ENCODE measurements around the gene ALCAM. TPM values are rescaled to one million over a fixed set of nuclear protein-coding genes. Genes with fewer than 3 reads are reported as not detected.

The ALCAM gene
- polyA plus RNA-seq, 1 of the 3 experiments (the other 2 are of a cell fraction): 58.3 TPM

- TF ChIP-seq MAX (IDR thresholded peaks at IDR 0.05; ENCODE audit: low read depth) (no peak), NRF1 (IDR thresholded peaks at IDR 0.05; ENCODE audit: low read depth, low read length) (no peak), TEAD4 (IDR thresholded peaks at IDR 0.05; ENCODE audit: borderline replicate concordance, insufficient read depth) (no peak), EZH2phosphoT487 (IDR thresholded peaks at IDR 0.05; ENCODE audit: borderline replicate concordance, low read depth) (no peak), RCOR1 (IDR thresholded peaks at IDR 0.05; ENCODE audit: low read length) (no peak), FOXJ3 (CRISPR knock-in tag; IDR thresholded peaks at IDR 0.05) (no peak), FOSL2 (IDR thresholded peaks at IDR 0.05; ENCODE audit: borderline replicate concordance, low read depth) (no peak)
- TF ChIP-seq, protein P1, sequence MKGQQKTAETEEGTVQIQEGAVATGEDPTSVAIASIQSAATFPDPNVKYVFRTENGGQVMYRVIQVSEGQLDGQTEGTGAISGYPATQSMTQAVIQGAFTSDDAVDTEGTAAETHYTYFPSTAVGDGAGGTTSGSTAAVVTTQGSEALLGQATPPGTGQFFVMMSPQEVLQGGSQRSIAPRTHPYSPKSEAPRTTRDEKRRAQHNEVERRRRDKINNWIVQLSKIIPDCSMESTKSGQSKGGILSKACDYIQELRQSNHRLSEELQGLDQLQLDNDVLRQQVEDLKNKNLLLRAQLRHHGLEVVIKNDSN (IDR thresholded peaks at IDR 0.05; ENCODE audit: borderline replicate concordance, low read depth): no peak
- no peaks in the 10 kb centered on the region for H3K4me1 ChIP-seq (ENCODE audit: control insufficient read depth in 1 of 2, insufficient read depth in 2 of 2, low read depth in 1 of 2, low read length in 1 of 2)
- CTCF ChIA-PET: interaction anchor here (0.8 kb wide), 1 partner anchor 37 kb away, joined by 3 read pairs; no protein-coding TSS in a partner anchor
- WGBS (ENCODE audit: low lambda C conversion rate): 94% methylated on average over 4 of the region's 4 CpGs
- H3K27me3 ChIP-seq (ENCODE audit: insufficient read depth): no peaks in the 10 kb centered on the region
- H3K79me2 ChIP-seq (ENCODE audit: insufficient read depth): no peaks in the 10 kb centered on the region
- H4K20me1 ChIP-seq (ENCODE audit: insufficient read depth): no peaks in the 10 kb centered on the region
- no peaks in the 10 kb centered on the region for H3K36me3 ChIP-seq (replicated peaks in 1 of 2; ENCODE audit: control insufficient read depth in 1 of 2, insufficient read depth in 2 of 2, low read length in 1 of 2)
- no peak overlapping the region for H3K27ac ChIP-seq (ENCODE audit: low read depth in 2 of 2, low read length in 1 of 2)
- no peak overlapping the region for H3K9ac ChIP-seq
- H2AFZ ChIP-seq (ENCODE audit: low read depth): no peak overlapping the region
- no peak overlapping the region for H3K4me2 ChIP-seq
- H3K4me3 ChIP-seq (ENCODE audit: low read depth in 2 of 2, low read length in 1 of 2): no peak overlapping the region
- POLR2A ChIA-PET: no interaction called here
- DNase-seq: no peak
- H3F3A ChIP-seq (replicated peaks; ENCODE audit: insufficient read depth): no peaks in the 10 kb centered on the region
- H3K9me3 ChIP-seq: no peaks in the 10 kb centered on the region
- no peaks in the 10 kb centered on the region for H3K9me2 ChIP-seq
These were observed 243.8 kb downstream of the ALCAM start for GRCh38 chr3:105610473-105610872.

DNA sequence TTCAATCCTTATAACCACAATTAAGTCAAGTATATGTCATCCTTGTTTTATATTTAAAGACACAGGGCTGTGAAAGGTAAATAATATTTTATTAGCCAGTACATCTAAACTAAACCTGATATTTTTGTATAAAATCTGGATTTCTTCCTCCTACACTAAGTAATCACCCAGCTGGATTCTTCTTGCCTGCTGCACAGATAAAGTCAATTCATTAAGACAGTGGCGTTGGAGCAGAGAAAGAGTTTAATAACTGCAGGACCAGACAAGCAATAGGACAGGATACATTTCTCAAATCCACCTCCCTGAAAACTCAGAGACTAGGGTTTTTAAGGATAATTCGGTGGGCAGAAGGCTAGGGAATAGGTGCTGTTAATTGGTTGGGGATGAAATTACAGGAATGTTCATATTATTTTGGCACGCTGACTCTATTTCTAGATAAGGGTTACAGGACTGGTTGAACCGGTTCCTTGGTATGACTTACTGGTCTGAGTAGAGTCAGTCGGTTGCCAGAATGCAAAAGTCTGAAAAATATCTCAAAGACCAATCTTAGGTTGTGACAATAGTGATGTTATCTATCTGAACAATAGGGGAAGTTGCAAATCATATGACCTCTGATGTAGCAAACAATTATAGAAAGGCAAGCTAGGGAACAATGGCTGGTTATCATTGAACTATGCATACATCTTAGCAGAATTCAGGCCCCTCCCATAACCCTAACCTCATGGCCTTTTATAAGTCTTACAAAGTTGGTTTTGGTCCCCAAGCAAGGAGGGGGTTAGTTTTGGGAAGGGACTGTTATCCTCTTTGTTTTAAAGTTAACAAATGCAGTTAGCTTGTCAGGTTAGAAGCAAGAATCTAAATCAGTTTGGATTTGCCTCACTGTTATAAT lies 244.8 kb downstream of the ALCAM start:
- DNase-seq: no peak
- ChIA-PET CTCF (no interaction called here), POLR2A (no interaction called here)
- no peaks in the 10 kb centered on the region for H3K9me3 ChIP-seq
- H3K27ac ChIP-seq (ENCODE audit: low read depth in 2 of 2, low read length in 1 of 2): no peak overlapping the region
- no peaks in the 10 kb centered on the region for H3K9me2 ChIP-seq
- H3K9ac ChIP-seq: no peak overlapping the region
- WGBS (ENCODE audit: low lambda C conversion rate): 91% methylated on average over 5 of the region's 5 CpGs
- no peak overlapping the region for H3K4me2 ChIP-seq
- H3K4me1 ChIP-seq (ENCODE audit: control insufficient read depth in 1 of 2, insufficient read depth in 2 of 2, low read depth in 1 of 2, low read length in 1 of 2): no peaks in the 10 kb centered on the region
- no peaks in the 10 kb centered on the region for H3K36me3 ChIP-seq (replicated peaks in 1 of 2; ENCODE audit: control insufficient read depth in 1 of 2, insufficient read depth in 2 of 2, low read length in 1 of 2)
- H3K4me3 ChIP-seq (ENCODE audit: low read depth in 2 of 2, low read length in 1 of 2): no peak overlapping the region
- H3K27me3 ChIP-seq (ENCODE audit: insufficient read depth): no peaks in the 10 kb centered on the region
- H2AFZ ChIP-seq (ENCODE audit: low read depth): no peak overlapping the region
- TF ChIP-seq CHD2 (IDR thresholded peaks at IDR 0.05; ENCODE audit: low read length, partially characterized antibody) (no peak), GATA2 (CRISPR knock-in tag; IDR thresholded peaks at IDR 0.05) (no peak), FOXJ3 (CRISPR knock-in tag; IDR thresholded peaks at IDR 0.05) (no peak)
- no peaks in the 10 kb centered on the region for H3F3A ChIP-seq (replicated peaks; ENCODE audit: insufficient read depth)
- no peaks in the 10 kb centered on the region for H3K79me2 ChIP-seq (ENCODE audit: insufficient read depth)
- H4K20me1 ChIP-seq (ENCODE audit: insufficient read depth): no peaks in the 10 kb centered on the region

Data from SK-N-SH (cell line).